Cerebellar cortex (tissue), 1 donor: ENCODE measurements around the gene SLC12A1.
"Not testable (repeated sequence)": the region's sequence is repeated elsewhere in the genome, so short reads cannot be mapped to it uniquely, and the experiment has no call there.

ENCODE experiments used
- DNase-seq: peaks from one replicate; pipeline ENCODE4 v3.0.0-alpha.2; 2015; ENCODE audit warnings: low spot score

SLC12A1 gene

GRCh38 chr15:48309740-48310139 lies 103.6 kb downstream of the SLC12A1 start:
- no peak for DNase-seq

DNA sequence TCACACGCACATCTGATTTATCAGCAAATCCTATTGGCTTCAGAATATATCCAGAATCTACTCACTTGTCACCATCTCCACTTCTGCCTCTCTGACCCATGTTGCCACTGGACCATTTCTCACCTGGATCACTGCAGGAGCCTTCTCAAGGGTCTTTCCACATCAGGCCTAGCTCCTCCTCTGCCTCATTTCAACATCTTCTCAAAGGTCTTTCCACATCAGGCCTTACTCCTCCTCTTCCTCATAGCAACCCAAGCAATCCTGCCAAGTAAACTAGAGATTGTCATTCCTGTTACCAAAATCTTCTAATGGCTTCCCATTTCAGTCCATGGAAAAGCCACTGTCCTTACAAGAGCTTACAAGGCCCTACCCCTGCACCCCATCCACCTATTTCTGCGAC lies 107.1 kb downstream of the SLC12A1 start:
- DNase-seq, result no peak

- no peak for DNase-seq
Measured at GRCh38 chr15:48315041-48315440, 108.9 kb downstream of the SLC12A1 start.

DNA sequence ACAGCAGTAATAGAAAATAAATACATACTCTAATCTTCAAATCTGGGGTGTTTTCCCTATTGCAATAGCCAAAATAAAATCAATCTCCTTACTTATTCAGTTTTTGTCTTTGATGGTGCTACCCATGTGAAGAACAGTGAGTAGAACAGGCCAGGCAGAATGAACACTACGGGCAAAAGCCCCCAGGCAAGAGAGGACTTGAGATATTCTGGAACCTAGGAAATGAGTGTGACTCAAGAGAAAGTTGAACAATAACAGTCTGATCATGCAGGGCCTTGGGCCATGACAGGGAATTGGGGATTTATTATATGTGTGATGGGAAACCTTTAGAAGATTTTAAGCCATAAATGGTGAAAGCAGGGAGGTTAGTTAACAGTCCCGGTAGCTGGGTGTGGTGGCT lies 111.1 kb downstream of the SLC12A1 start:
- no peak for DNase-seq

DNA sequence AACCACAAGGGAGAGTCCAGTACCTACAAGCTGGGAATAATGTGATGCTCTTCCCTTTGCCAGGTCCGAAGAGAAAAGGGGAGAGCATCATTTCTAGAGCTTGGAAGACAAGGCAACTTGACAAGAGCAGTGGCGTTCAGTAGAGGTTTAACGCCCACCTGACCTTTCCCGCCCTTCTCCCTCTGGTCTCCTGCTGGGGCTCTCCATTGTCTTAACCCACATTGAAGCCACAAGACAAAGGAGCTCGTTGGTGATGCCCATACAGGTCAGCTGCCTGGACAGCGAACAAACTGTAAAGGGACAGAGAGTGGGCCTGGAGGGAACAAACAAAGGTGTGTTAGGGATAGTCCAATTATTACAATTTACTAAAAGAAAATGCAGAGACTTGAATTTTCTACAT lies 112.0 kb downstream of the SLC12A1 start:
- no peak for DNase-seq

DNA sequence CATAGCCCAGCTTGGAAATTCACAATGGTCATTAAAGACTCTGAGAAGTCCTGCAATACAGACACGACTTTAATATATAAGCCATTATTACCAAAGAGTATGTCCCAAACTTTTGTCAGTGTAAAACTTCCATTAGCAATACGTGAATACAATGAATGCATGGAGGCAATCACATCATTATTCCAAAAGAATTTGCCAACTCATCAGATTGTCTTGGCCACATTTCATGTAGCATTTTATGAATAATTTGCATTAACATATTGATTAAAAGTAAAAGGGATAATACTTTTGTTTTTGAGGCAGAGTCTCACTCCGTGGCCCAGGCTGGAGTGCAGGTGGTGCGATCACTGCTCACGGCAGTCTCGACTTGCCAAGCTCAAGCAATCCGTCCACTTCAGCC lies 117.2 kb downstream of the SLC12A1 start:
- DNase-seq, result no peak

DNA sequence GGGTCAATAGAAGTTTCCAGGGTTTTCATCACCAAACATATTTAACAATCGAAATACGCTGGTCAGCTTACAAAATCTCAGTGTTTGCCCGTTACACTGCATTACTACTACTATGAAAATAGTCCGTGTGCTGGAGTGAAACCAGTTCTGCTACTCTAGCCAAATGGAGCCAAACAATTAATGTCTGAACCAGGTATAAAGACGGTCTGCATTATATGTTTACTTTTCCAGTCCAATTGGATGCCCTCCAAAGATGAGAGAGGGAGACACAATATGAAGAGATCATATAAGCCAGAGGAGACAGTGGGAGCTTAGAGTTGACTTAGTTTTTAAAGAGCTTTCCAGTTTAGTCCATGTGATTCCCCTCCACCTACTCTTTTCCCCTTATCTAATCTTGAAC lies 118.8 kb downstream of the SLC12A1 start:
- DNase-seq, result no peak

DNA sequence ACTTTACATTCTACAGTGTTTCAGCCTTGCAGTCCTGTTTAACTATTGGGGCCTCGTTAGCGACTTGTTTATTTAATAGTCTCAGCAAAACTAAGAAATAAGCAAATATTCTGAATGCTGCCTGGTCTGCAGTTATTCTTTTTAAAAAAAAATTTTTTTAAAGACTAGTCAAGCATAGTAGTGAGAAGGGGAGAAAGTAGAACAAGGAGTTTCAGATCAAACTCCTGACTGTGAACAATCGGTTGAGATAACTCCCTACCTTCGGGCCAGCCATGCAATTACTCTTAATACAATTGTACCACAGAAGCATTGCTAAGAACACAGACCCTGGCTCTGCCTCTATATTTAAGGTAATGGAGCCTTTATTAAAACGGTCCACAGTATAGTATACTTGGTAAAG lies 119.3 kb downstream of the SLC12A1 start:
- no peak for DNase-seq

DNA sequence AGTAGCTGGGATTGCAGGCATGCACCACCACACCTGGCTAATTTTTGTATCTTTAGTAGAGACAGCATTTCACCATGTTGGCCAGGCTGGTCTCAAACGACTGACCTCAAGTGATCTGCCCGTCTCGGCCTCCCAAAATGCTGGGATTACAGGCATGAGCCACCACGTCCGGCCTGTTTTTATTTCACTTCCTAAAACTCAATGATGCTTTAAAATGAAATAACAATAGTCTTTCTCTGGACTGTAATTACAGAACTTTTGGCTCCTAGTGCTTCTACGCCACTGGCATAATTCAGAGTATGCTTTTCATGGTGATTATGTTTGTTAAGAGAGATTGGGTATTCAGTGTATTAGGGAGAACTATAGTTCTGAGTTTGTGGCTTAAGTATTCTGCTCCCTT lies 120.1 kb downstream of the SLC12A1 start:
- DNase-seq, result not testable (repeated sequence)

DNA sequence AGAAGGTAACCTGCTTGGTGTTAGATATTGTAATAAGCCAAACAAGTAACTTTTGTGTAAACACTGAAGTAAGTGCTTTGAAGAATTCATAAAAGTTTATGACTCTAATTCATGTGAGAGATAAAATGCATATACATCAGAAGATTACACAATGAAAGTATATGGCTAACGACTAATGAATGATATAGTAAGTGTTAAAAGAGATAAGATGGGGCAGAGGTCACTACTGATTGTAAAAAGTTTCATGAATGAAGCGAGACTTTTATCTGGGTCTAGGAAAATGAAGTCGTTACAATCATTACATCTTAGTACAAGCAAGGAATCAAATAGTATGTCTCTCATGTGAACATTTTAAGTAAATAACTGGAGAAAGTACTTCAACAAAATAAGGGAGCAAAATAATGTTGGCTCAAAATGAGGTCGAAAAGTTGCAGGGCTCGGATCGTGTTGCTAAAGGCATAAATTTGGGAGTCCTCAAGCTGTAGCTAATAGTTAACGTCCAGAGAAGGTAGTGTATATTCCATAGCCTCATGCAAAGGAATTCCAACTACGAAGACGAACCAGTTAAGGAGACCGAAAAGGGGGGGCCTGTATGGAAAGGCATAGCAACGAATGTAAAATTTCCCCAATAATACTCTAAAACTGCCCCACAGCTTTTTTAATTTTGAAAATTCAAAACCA lies 124.1 kb downstream of the SLC12A1 start:
- DNase-seq, result peak; percentile 8

GRCh38 chr15:48330855-48331795 lies 125.0 kb downstream of the SLC12A1 start, which contains the start of gene DUT:
Gene DUT (plus strand): TSS chr15:48331429. CDS start chr15:48331516, 87 bp downstream.
- peak; percentile 85 for DNase-seq

DNA sequence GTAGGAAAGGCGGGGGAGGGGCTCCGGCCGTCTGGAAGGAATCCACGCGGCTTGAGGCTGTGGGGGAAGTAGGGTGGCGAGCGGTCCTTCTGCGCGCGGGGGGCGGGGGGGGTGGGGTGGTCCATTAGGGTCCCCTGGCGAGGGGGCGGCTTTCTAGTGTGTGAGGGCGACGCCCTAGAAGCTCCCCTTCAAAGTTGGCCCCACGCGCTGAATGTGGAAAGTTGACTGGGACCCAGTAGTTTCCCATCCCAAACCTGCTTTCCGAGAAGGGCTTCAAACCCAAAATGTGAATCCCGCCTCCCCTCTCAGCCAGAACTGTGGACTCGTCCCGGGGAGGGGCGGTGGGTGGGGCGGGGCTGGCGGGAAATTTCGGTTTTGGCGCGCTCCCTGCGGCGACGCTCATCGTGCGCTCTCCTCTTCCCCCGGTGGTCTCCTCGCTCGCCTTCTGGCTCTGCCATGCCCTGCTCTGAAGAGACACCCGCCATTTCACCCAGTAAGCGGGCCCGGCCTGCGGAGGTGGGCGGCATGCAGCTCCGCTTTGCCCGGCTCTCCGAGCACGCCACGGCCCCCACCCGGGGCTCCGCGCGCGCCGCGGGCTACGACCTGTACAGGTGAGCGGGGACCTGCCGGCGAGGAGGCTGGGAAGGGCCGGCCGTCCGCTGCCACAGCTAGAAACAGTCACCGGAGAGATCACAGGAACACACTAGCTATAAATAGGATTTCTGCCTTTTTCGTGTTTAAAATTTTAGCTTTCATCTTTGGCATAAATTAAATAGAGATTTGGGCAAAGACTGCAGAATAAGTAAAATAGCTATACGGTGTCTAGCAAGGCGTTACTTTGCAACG lies 125.9 kb downstream of the SLC12A1 start:
- peak; percentile 69 for DNase-seq

- DNase-seq, result no peak
Measured at GRCh38 chr15:48332642-48333034, 126.5 kb downstream of the SLC12A1 start.

GRCh38 chr15:48333540-48333939 lies 127.4 kb downstream of the SLC12A1 start:
- no peak for DNase-seq

GRCh38 chr15:48334260-48334659 lies 128.2 kb downstream of the SLC12A1 start:
- no peak for DNase-seq

DNA sequence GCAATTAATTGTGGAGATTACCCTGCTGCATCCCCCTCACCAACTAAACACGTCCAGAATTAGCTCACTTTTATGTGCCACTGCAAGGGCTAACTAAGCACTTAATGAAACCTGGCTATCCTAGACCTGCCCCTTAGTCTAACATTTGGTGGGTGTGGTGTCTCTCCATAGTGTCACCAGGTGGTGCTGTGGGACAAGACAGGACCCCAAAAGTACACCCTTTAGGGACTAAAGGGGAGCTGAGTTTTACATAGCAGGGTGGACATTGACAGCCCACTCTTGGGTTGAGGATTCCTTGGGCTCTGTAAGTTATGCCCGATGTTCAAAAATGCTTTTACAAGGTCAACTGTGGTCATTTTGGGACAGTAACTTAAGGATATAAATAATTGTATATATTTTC lies 130.8 kb downstream of the SLC12A1 start:
- peak; percentile 41 for DNase-seq

GRCh38 chr15:48337607-48338006 lies 131.5 kb downstream of the SLC12A1 start:
- no peak for DNase-seq

GRCh38 chr15:48340111-48340510 lies 134.0 kb downstream of the SLC12A1 start:
- DNase-seq, result no peak

DNA sequence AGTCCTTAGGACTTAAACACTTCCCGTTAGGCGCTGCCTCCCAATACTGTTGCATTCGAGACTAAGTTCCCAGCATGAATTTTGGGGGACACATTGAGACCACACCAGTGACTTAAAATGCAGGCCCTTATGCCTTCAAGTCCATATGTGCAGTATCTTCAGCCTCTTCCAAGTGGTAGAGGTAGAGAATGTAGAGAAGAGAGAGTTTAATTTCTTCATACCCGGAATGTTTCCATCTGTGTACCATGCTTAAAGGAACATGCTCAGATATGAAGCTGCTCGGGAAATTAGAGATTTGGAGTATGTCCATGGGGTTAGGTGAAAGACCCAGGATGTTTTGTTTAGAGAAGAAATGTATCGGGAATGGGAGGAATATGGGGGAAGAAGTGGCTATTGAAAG lies 137.8 kb downstream of the SLC12A1 start:
- no peak for DNase-seq

- DNase-seq, result no peak
Measured at GRCh38 chr15:48345516-48345915, 139.4 kb downstream of the SLC12A1 start.

- DNase-seq, result peak; percentile 83
Measured at GRCh38 chr15:48352474-48353072, 146.5 kb downstream of the SLC12A1 start.
